GM04504 (cell line): Measurements from ENCODE around the gene ITGB2.

Experiments
- DNase-seq: peaks from one replicate; pipeline ENCODE4 v3.0.0-alpha.2; 2012; ENCODE audit warnings: low read depth

The ITGB2 gene

GRCh38 chr21:44846485-44847260, 74.0 kb downstream of the ITGB2 start:
- DNase-seq, result peak; percentile 32

GRCh38 chr21:44846224-44846484, 74.5 kb downstream of the ITGB2 start:
- no peak for DNase-seq

GRCh38 chr21:44845418-44846223, 75.1 kb downstream of the ITGB2 start:
- DNase-seq, result peak; percentile 17

GRCh38 chr21:44844256-44844655, 76.4 kb downstream of the ITGB2 start:
- no peak for DNase-seq

- DNase-seq, result no peak
These were observed 77.8 kb downstream of the ITGB2 start for GRCh38 chr21:44842721-44843445.

- DNase-seq, result no peak
These were observed 78.6 kb downstream of the ITGB2 start for GRCh38 chr21:44842087-44842486.

- DNase-seq, result no peak
These were observed 79.9 kb downstream of the ITGB2 start for GRCh38 chr21:44840771-44841170.

GRCh38 chr21:44838951-44839350, 81.7 kb downstream of the ITGB2 start:
- no peak for DNase-seq

- no peak for DNase-seq
These were observed 82.4 kb downstream of the ITGB2 start for GRCh38 chr21:44838039-44838895.

- no peak for DNase-seq
These were observed 83.2 kb downstream of the ITGB2 start for GRCh38 chr21:44837537-44837936.

GRCh38 chr21:44836666-44837471, 83.8 kb downstream of the ITGB2 start:
- DNase-seq, result no peak

- no peak for DNase-seq
These were observed 84.4 kb downstream of the ITGB2 start for GRCh38 chr21:44836349-44836665.
